Motor neuron (in vitro differentiated cells): Measurements from ENCODE around the gene ENO3. TPM values are rescaled to one million over a fixed set of nuclear protein-coding genes. Genes with fewer than 3 reads are reported as not detected.
A peak's percentile ranks its signal among the peaks of the same experiment; 100 is the strongest.

Source experiments
- ATAC-seq, 8 experiments: fragments of 200-7000 bp; cut with Tn5 transposase; replicated peaks in 6 of 8; 2 replicates each; pipeline ENCODE4 v1.8.0; 2021; ENCODE audit warnings: mild to moderate bottlenecking in 8 of 8, moderate library complexity in 8 of 8
- H3K27ac ChIP-seq, 2 donors: fragments of 250-450 bp; sonication (Bioruptor Pico); 2 replicates each; pipeline ENCODE4 v1.9.0; 2021; ENCODE audit warnings: antibody characterized with exemption in 2 of 2, mild to moderate bottlenecking in 2 of 2, moderate library complexity in 1 of 2
- H3K4me1 ChIP-seq, 2 donors: fragments of 250-450 bp; sonication (Bioruptor Pico); replicated peaks in 1 of 2; 2 replicates each; pipeline ENCODE4 v1.6.1; 2021; ENCODE audit warnings: antibody characterized with exemption in 2 of 2, mild to moderate bottlenecking in 2 of 2, moderate library complexity in 1 of 2
- H3K4me3 ChIP-seq, 5 donors: fragments of 250-450 bp; sonication (Bioruptor Pico); 2 replicates each; pipeline ENCODE4 v1.9.0; 2021; ENCODE audit warnings: antibody characterized with exemption in 5 of 5, mild to moderate bottlenecking in 5 of 5, moderate library complexity in 4 of 5
- WGBS, 10 experiments: fragments of 450-650 bp; shearing (Covaris generic); methylation state at CpG; one replicate each; pipeline ENCODE4 v1.0.0; 2022; 5-methylcytosine and 5-hydroxymethylcytosine counted together
- in situ Hi-C, 9 experiments: fragments of 400-800 bp; cut with MboI; loops; one replicate each; pipeline ENCODE4 v1.15.0; 2021; ENCODE audit warnings: low sequenced_read_pairs in 9 of 9, low pct_unique_long_range_greater_than_20kb in 2 of 9; ENCODE audit not compliant: unreplicated experiment in 9 of 9
- total RNA-seq, 8 experiments: library from RNA; unstranded; fragments of 300-600 nt; gene quantifications; 2 replicates each; pipeline versions ENCODE4 v1.2.3 to v1.2.4, GENCODE V29; 2022

Gene ENO3
- total RNA-seq, 8 experiments from 2014 or later: 5.4 to 36.5 (median 14.9) TPM

DNA sequence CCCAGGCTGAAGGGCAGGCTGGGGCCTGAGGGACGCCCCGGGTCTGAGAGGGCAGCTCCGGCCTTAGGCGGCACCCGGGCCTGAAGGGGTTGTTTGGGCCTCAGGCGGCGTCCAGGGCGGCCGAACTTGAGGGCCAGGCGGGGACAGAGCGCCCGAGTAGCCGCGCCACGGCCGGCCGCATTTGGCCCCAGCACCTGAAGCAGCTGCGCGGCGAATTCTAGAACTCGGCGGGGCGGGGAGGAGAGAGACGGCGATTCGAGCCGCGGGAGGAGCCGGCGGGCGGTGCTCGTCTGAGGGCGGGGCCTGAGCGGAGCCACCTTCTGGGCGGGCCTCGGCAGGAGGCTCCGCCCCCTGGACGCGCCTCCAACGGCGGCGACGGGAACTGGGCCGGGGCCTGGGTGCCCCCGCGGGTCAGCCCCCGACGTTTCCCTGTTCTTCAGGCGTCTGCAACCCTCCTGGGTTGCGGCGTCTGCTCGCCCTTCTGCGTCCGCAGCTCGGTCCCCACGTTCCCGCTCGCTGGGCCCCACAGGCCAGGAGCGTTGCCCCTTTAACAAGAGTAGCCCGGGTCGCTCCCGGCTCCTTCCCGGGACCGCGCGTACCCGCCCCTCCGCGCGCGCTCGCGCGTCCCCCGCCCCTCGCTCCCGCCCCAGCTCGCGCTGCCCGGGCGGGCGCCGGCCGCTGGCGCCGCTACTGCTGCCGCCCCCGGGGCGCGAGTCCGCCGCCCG, 46.5 kb downstream of the ENO3 start, which contains the start of the genes INCA1 and KIF1C:
TSS of gene INCA1 (minus strand) at position 221 of the 725 bp plus-strand sequence. CDS start 3,085 bp downstream, outside the sequence.
TSS of gene KIF1C (plus strand) at position 649 of the 725 bp plus-strand sequence. CDS start 2,297 bp downstream, outside the sequence.
- 0% methylated on average over 1 to 2 of the region's 93 CpGs; no CpG with 5 or more reads in 8 of the 10 experiments for WGBS, 10 experiments
- Histone ChIP-seq H3K27ac (peak within 1 kb of the TSS; percentile 90), H3K4me3 (peak within 1 kb of the TSS; percentile 63 to 85 (median 75)), H3K4me1 (peaks cover 12 to 18% of the 10 kb centered on the region in 2 donors)
- in situ Hi-C loops: no loop called here
- peak; percentile 83 to 90 (median 89) for ATAC-seq

DNA sequence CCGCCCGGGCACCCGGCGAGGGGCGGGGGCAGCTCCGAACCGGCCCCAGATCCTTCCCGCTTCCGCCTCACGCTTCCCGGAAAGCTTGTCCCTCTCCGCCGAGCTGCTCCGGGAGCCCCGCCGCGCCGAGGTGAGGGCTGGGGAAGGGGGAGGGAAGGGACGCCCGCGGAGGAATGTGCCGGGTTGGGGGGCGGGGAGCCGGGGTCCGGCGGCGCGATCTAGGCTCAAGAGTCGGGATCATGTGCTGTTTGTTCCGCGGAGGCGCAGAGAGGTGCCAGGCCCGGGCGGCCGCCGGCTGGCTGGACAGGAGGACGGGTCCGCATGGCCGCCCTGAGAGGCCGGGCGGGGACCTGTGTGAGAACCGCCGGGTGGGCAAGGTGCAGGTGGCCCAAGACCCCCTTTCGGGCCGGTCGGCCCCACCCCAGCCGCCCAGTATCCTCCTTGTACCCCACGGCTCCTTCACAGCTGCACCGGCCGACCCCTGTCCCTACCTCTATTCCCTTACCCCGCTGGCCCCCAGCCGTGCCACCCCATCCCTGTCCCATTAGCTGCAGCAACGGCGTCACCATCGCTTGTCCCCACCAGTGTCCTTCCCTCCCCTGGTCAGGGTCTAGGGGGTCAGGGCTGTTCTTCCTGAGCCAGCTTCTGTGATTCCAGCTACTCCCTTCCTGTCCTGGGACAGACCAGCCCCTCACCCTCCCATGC, 47.3 kb downstream of the ENO3 start:
- peak overlapping the region; percentile 90 for H3K27ac ChIP-seq
- in situ Hi-C loops: no loop called here
- WGBS, 10 experiments: 0% methylated on average over 1 of the region's 55 CpGs; no CpG with 5 or more reads in 9 of the 10 experiments

DNA sequence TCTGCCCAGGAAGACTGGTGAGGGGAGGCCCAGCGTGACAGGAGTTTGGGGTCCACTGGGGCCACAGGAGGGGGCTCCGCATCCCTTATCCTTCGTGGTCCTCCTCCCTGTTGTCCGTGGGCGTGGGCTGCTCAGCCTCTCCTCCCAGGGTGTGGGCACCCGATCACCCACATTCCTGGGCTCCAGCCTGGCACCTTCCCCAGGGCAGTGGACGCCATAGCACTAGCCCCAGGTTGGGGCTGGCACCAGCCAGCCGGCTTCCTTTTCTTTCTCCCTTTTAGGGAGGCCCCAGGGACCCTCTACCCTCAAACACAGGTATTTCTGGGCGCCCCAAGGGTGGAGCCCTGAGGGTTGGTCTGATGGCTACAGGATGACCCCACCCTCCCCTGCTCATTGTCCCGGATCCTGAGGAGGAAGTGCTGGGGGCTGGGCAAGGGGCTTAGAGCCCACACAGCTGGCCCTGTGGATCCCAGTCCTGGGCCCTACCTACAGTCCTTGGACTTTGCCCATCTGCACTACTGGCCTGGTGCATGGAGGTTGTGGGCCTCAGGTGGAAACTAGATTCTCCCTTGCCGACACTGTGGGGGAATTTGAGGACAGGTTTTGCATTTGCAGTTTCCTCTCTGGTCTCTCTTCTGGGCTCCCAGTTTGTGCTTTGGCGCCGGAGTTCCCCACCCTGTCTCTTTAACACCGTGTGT, 48.0 kb downstream of the ENO3 start:
- in situ Hi-C loops: no loop called here
- peak overlapping the region; percentile 63 to 85 (median 75) for H3K4me3 ChIP-seq
- no peak overlapping the region for H3K27ac ChIP-seq
- ATAC-seq: no peak
- H3K4me1 ChIP-seq: peaks cover 12 to 18% of the 10 kb centered on the region in 2 donors
- WGBS, 10 experiments: 0 to 55% (median 20%) methylated on average over 2 to 5 of the region's 14 CpGs; no CpG with 5 or more reads in 2 of the 10 experiments

More for the DNA sequence above, 47.3 kb downstream of the ENO3 start:
- peak overlapping the region; percentile 63 to 85 (median 75) for H3K4me3 ChIP-seq
- peaks cover 12 to 18% of the 10 kb centered on the region in 2 donors for H3K4me1 ChIP-seq
- ATAC-seq: peak; percentile 1 to 37 (median 24)

DNA sequence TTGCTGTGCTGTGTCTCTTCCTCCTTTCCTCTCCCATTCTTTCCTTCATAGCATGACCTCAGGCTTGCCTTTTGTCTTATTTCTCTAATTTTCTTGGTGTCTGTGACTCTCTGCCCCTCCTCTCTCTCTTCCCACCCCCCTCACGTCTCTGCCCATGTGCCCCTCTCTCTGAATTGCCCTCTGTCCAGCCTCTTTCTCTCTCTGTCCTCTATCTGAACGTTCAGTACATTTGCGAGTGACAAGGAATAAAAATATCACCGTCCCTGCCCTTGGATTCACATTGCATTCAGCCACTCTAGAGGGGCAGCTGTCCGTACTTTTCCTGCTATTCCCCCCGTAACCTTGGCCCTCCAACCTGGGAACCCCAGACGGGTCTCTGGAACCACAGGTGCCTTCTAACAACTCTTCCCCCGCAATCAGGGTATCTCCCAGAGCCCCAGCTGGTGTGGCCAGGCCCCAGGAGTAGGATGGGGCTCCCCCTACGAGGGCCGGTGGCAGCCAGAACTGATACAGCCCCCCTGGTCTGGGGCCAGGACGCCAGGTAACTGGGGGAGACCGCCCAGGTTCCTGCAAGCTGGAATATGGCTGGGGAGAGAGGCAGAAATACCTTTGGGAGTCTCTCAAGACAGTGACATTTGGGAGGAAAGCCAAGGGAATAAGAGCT, 48.6 kb downstream of the ENO3 start:
- ATAC-seq: no peak
- 0 to 100% (median 67%) methylated on average over 1 to 8 of the region's 12 CpGs; no CpG with 5 or more reads in 1 of the 10 experiments for WGBS, 10 experiments

DNA sequence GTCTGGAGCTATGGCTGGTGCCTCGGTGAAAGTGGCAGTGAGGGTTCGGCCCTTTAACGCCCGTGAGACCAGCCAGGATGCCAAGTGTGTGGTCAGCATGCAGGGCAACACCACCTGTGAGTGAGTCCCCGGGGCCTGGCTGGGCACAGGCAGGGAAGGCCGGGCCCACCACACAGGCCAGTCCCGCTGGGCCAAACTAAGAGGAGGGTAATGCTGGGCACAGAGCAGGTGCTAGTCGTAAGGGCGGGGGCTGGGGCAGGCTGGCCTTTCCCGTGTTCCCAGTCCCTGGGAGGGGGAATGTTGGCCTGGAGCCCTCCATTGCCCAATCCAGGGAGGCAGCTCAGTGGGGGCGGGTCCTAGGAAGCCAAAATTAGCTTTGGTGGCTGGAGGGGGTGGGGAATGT, 49.3 kb downstream of the ENO3 start:
- Histone ChIP-seq H3K4me3 (no peak overlapping the region), H3K4me1 (peaks cover 12 to 18% of the 10 kb centered on the region in 2 donors), H3K27ac (no peak overlapping the region)
- in situ Hi-C loops: no loop called here
- ATAC-seq: no peak
- 28 to 100% (median 74%) methylated on average over 1 to 7 of the region's 11 CpGs; no CpG with 5 or more reads in 7 of the 10 experiments for WGBS, 10 experiments

More for the DNA sequence above, 48.6 kb downstream of the ENO3 start:
- Histone ChIP-seq H3K27ac (no peak overlapping the region), H3K4me3 (peak overlapping the region in 4 of 5 donors; percentile 63 to 85 (median 78)), H3K4me1 (peaks cover 12 to 18% of the 10 kb centered on the region in 2 donors)
- in situ Hi-C loops: no loop called here

DNA sequence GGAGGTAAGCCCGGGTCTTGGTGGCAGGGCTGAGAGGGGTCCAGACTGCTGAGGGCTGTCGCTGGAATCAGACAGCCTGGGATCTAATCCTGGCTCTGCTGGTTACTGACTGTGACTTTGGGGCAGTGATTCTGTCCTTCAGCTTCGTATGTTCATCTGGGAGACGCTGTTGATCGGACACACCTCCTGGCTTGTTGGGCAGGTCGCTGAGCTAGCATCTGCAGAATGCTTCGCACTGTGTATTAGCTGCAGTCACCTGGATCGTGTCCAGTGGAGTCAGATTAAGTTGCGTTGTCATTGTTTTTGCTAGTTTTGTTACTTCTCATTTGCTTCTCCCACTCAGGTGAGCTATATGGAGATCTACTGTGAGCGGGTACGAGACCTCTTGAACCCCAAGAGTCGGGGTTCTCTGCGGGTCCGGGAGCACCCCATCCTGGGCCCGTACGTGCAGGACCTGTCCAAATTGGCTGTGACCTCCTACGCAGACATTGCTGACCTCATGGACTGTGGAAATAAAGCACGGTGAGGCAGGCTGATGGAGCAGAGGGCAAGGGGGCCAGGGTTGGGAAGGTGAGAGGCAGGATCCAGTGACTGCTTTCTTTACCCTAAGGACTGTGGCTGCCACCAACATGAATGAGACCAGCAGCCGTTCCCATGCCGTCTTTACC, 51.3 kb downstream of the ENO3 start:
- in situ Hi-C loops: no loop called here
- Histone ChIP-seq H3K4me1 (peaks cover 12% of the 10 kb centered on the region in 2 donors), H3K27ac (no peak overlapping the region), H3K4me3 (no peak overlapping the region)
- 70 to 100% (median 95%) methylated on average over 1 to 14 of the region's 20 CpGs; no CpG with 5 or more reads in 2 of the 10 experiments for WGBS, 10 experiments
- no peak for ATAC-seq

DNA sequence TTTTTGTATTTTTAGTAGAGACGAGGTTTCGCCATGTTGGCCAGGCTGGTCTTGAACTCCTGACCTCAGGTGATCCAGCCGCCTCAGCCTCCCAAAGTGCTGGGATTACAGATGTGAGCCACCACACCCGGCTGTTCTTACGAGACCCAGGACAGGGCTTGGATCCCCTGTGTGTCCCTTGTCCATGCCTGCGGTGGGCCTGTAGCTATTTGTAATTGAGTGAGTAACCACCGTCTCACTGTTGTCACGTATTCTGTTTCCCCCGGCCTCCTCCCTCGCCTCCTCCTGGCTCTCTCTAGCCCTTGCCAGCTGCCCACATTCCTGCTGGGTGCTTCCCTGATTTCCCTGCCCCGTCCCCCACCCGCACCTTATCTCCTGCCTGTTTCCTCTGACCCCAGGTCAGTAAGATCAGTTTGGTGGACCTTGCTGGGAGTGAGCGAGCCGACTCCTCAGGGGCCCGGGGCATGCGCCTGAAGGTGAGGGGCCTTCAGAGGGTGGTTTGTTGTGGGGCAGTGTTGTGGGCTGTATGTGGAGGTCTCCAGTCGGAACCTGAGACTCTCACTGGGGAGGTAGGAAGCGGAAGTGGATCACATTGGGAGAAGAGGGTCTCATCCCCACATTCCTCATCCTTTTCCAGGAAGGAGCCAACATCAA, 52.4 kb downstream of the ENO3 start:
- no peak overlapping the region for H3K27ac ChIP-seq
- no peak overlapping the region for H3K4me3 ChIP-seq
- in situ Hi-C loops: no loop called here
- no peak for ATAC-seq
- 72 to 100% (median 100%) methylated on average over 1 to 6 of the region's 18 CpGs; no CpG with 5 or more reads in 5 of the 10 experiments for WGBS, 10 experiments
- H3K4me1 ChIP-seq: peaks cover 12% of the 10 kb centered on the region in 2 donors

Other genes starting within 250 kb of the ENO3 start
- gene PELP1, start 247.0 kb upstream of the ENO3 start, total RNA-seq: 10 to 100 TPM; 23.2 to 52.6 (median 42.7) TPM
- gene ARRB2, start 240.5 kb upstream of the ENO3 start, total RNA-seq: 10 to 100 TPM in 7 of 8 experiments, 1 to 10 TPM in 1; 7.0 to 37.9 (median 27.5) TPM
- 10 to 100 TPM; 16.4 to 38.7 (median 22.3) TPM for gene MED11, start 219.7 kb upstream of the ENO3 start, total RNA-seq
- gene ZMYND15, start 211.3 kb upstream of the ENO3 start, total RNA-seq: 1 to 10 TPM in 1 of 8 experiments, under 1 TPM in 6, not detected in 1; 0.14 to 1.1 (median 0.51) TPM
- 10 to 100 TPM in 2 of 8 experiments, 1 to 10 TPM in 3, under 1 TPM in 3; 0.46 to 10.8 (median 3.8) TPM for gene CXCL16, start 211.2 kb upstream of the ENO3 start, total RNA-seq
- gene TM4SF5, start 179.2 kb upstream of the ENO3 start, total RNA-seq: not detected
- gene VMO1, start 164.8 kb upstream of the ENO3 start, total RNA-seq: 1 to 10 TPM in 4 of 8 experiments, under 1 TPM in 2, not detected in 2; 0.27 to 4.3 (median 1.5) TPM
- under 1 TPM in 3 of 8 experiments, not detected in 5; 0.27 to 0.71 (median 0.65) TPM for gene GLTPD2, start 162.2 kb upstream of the ENO3 start, total RNA-seq
- 100 to 1,000 TPM; 112 to 215 (median 160) TPM for gene PSMB6, start 155.0 kb upstream of the ENO3 start, total RNA-seq
- 10 to 100 TPM in 4 of 8 experiments, 1 to 10 TPM in 4; 4.3 to 28.6 (median 11.4) TPM for gene PLD2, start 144.0 kb upstream of the ENO3 start, total RNA-seq
- 10 to 100 TPM; 15.1 to 44.9 (median 22.2) TPM for gene MINK1, start 117.8 kb upstream of the ENO3 start, total RNA-seq
- 10 to 100 TPM in 2 of 8 experiments, 1 to 10 TPM in 5, under 1 TPM in 1; 0.36 to 21.3 (median 3.4) TPM for gene C17orf107, start 51.6 kb upstream of the ENO3 start, total RNA-seq
- gene CHRNE, start 48.0 kb upstream of the ENO3 start, total RNA-seq: 1 to 10 TPM in 3 of 8 experiments, under 1 TPM in 5; 0.21 to 2.3 (median 0.57) TPM
- gene GP1BA, start 18.8 kb upstream of the ENO3 start, total RNA-seq: 1 to 10 TPM in 4 of 8 experiments, under 1 TPM in 4; 0.58 to 3.5 (median 0.94) TPM
- gene SLC25A11, start 11.1 kb upstream of the ENO3 start, total RNA-seq: 100 to 1,000 TPM in 1 of 8 experiments, 10 to 100 TPM in 7; 36.1 to 100 (median 51.0) TPM
- gene RNF167, start 10.9 kb upstream of the ENO3 start, total RNA-seq: 100 to 1,000 TPM in 3 of 8 experiments, 10 to 100 TPM in 5; 74.1 to 109 (median 89.5) TPM
- 100 to 1,000 TPM; 143 to 541 (median 257) TPM for gene PFN1, start 2.6 kb upstream of the ENO3 start, total RNA-seq
- gene SPAG7, start 16.7 kb downstream of the ENO3 start, total RNA-seq: 100 to 1,000 TPM in 1 of 8 experiments, 10 to 100 TPM in 7; 62.9 to 128 (median 87.9) TPM
- 10 to 100 TPM in 4 of 8 experiments, 1 to 10 TPM in 4; 6.2 to 36.9 (median 10.6) TPM for gene CAMTA2, start 36.6 kb downstream of the ENO3 start, total RNA-seq
- gene INCA1, start 46.4 kb downstream of the ENO3 start, total RNA-seq: 1 to 10 TPM in 3 of 8 experiments, under 1 TPM in 5; 0.54 to 2.4 (median 0.78) TPM
- gene KIF1C, start 46.8 kb downstream of the ENO3 start, total RNA-seq: 10 to 100 TPM in 4 of 8 experiments, 1 to 10 TPM in 4; 3.9 to 76.4 (median 16.4) TPM
- gene SLC52A1, start 84.3 kb downstream of the ENO3 start, total RNA-seq: 1 to 10 TPM in 1 of 8 experiments, under 1 TPM in 7; 0.05 to 1.6 (median 0.38) TPM
- gene ZFP3, start 127.3 kb downstream of the ENO3 start, total RNA-seq: 1 to 10 TPM in 5 of 8 experiments, under 1 TPM in 3; 0.22 to 8.5 (median 1.6) TPM
- 10 to 100 TPM in 7 of 8 experiments, 1 to 10 TPM in 1; 6.0 to 22.3 (median 16.1) TPM for gene ZNF232, start 160.8 kb downstream of the ENO3 start, total RNA-seq
- under 1 TPM; 0.17 to 1.00 (median 0.47) TPM for gene USP6, start 164.9 kb downstream of the ENO3 start, total RNA-seq
- gene ZNF594, start 240.7 kb downstream of the ENO3 start, total RNA-seq: 10 to 100 TPM in 7 of 8 experiments, 1 to 10 TPM in 1; 9.5 to 18.9 (median 14.0) TPM